Stimulated activated CD8-positive, alpha-beta memory T cell treated with anti-CD3 and anti-CD28 coated beads, Interleukin-15, amount 100 ng/mL, for 1 hour (primary cell): Measurements from ENCODE around the gene TMEM31.
"Not testable (repeated sequence)": the region's sequence is repeated elsewhere in the genome, so short reads cannot be mapped to it uniquely, and the experiment has no call there.

Source experiments
- DNase-seq: peaks from one replicate; pipeline ENCODE4 v3.0.0-alpha.2; 2020; ENCODE audit warnings: low read depth

Gene TMEM31

GRCh38 chrX:103726477-103726876 is 15.8 kb downstream of the TMEM31 start:
- no peak for DNase-seq

GRCh38 chrX:103727115-103727514 is 16.4 kb downstream of the TMEM31 start:
- no peak for DNase-seq

- no peak for DNase-seq
These were observed 18.3 kb downstream of the TMEM31 start for GRCh38 chrX:103729015-103729414.

- DNase-seq = no peak
These were observed 19.6 kb downstream of the TMEM31 start for GRCh38 chrX:103730147-103730795.

GRCh38 chrX:103730796-103731493 is 20.2 kb downstream of the TMEM31 start:
- no peak for DNase-seq

GRCh38 chrX:103733017-103733416 is 22.3 kb downstream of the TMEM31 start:
- no peak for DNase-seq

GRCh38 chrX:103734125-103734760 is 23.5 kb downstream of the TMEM31 start:
- DNase-seq = no peak

GRCh38 chrX:103737696-103738095 is 27.0 kb downstream of the TMEM31 start:
- no peak for DNase-seq

GRCh38 chrX:103739421-103739820 is 28.7 kb downstream of the TMEM31 start:
- DNase-seq = no peak

- DNase-seq = no peak
These were observed 31.2 kb downstream of the TMEM31 start for GRCh38 chrX:103741879-103742278.

GRCh38 chrX:103742339-103742738 is 31.6 kb downstream of the TMEM31 start:
- DNase-seq = no peak

GRCh38 chrX:103747163-103747562 is 36.5 kb downstream of the TMEM31 start:
- no peak for DNase-seq

- no peak for DNase-seq
These were observed 43.7 kb downstream of the TMEM31 start for GRCh38 chrX:103754401-103754800.

GRCh38 chrX:103756736-103757135 is 46.0 kb downstream of the TMEM31 start:
- no peak for DNase-seq

GRCh38 chrX:103758555-103758954 is 47.8 kb downstream of the TMEM31 start:
- no peak for DNase-seq

GRCh38 chrX:103763541-103763940 is 52.8 kb downstream of the TMEM31 start:
- not testable (repeated sequence) for DNase-seq
